Raji (cell line): Measurements from ENCODE around the gene FOXP1.

ENCODE experiments used
- POLR2A ChIP-seq: IDR thresholded peaks from 2 replicates; pipeline ENCODE4 v1.6.1; 2011; ENCODE audit warnings: low read depth, low read length, control low read depth; ENCODE audit not compliant: insufficient read depth

The FOXP1 gene

DNA sequence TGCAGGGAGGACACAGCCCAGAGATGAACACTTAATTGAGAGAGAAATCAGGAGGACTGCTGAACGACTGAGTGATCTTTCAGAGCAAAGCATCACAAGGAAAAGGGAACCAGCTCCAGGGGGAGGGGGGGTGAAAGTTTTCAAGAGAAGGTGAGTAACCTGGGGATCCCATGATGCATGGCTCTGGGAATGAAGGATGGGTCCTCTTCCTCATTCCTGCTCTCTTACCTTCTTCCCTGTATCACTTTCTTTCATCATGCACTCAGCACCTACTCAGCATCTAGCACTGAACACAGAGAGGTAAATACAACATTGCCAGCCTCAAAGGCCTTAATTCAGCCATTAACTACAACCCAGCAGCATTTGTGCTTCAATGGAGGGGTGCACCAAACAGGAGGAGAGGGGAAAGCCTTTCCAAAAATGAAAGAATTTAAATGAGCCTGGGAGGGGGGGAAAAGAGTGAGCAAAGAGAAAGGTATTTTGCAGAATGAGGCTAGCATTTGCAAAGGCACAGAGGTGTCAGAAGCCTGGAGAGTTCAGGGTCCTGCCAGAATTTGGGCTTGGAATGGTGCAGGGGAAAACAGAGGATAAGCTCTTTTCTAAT is 427.4 kb downstream of the FOXP1 start:
- no peak for TF ChIP-seq POLR2A

DNA sequence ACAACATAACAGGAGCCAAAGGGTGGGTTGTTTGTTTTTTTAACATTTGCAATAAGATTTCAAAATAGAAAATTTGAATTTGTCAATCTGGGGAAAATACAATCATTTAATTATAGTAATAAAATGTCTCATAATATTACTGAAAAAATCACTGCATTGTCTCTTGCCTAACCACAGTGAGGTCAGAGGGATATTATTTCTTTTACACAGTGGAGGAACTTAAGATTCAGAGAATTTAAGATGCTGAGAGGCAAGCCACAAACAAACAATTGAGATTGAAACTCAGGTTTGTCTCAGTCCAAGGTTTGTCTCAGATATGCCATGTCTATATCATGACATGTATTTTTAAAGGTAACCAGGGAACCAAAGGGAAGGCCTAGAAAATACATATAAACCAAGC is 428.7 kb downstream of the FOXP1 start:
- no peak for TF ChIP-seq POLR2A

DNA sequence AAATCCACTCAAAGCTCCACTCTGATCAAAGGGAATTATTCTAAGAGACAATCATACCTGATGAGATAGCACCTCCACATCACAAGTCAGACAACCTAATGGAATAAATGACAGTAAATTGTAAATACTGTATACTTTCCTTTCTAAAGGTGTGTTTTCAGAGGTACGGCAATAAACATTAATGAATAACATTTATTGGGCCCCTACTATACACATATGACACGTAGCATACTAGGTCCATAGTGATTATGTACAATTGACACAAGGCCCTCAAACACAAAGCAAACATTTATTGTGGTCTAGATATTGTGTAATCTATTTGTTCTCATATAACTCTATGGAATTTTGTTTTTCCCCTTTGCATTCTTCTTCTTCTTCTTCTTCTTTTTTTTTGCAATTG is 429.8 kb downstream of the FOXP1 start:
- TF ChIP-seq POLR2A: no peak

DNA sequence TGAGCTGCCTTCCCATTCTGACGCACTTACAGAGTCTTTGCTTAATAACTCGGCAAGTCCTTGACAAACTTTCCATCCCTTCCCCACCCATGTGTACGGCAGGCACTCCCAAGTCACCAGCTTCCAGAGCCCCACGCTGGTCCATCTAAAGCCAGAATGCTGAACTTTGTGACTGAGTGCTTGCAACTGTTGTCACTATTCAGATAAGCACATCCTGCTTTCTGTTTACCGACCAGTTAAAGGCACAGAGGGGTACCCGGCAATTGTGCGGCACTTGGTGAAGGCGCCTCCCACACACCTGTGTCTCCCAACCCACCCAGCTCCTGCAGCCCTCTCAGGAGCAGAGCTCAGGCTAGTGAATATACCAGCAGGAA is 430.6 kb downstream of the FOXP1 start:
- no peak for TF ChIP-seq POLR2A

DNA sequence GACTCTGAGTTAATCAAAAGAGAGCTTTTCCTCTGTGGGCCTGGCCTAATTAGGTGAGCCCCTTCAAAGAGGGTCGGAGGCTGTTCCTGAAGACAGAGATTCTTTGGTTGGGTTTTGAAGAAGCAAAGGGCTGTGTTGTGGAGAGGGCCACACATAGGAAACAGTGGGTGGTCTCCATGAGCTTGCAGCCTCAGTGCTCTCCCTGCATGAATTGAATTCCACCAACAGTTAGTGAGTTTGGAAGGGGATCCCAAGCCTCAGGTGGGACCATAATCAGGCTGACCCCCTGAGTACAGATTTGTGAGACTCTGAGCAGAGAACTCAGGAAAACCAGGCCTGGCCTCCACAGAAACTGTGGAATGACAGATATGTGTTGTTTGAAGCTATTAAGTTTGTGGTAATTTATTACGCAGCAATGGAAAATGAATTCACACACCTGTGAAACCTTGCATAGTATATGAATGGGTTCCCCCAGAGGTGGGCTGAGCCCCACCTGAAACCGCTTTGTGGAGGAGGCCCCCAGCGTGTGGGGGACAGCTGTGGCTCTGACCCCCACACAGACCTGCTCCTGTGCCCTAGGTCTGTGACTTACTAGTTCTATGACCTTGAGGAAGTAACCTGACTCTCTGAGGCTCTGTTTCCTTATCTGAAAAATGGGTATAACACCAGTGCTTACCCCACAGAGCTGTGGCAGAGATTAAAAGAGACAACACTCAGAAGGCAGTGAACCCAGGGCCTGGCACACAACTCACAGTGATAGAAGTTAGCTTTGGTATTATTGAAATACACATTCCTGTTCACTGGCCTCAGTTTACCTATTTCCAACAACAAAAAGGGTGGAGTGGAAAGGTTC is 431.3 kb downstream of the FOXP1 start:
- no peak for TF ChIP-seq POLR2A

DNA sequence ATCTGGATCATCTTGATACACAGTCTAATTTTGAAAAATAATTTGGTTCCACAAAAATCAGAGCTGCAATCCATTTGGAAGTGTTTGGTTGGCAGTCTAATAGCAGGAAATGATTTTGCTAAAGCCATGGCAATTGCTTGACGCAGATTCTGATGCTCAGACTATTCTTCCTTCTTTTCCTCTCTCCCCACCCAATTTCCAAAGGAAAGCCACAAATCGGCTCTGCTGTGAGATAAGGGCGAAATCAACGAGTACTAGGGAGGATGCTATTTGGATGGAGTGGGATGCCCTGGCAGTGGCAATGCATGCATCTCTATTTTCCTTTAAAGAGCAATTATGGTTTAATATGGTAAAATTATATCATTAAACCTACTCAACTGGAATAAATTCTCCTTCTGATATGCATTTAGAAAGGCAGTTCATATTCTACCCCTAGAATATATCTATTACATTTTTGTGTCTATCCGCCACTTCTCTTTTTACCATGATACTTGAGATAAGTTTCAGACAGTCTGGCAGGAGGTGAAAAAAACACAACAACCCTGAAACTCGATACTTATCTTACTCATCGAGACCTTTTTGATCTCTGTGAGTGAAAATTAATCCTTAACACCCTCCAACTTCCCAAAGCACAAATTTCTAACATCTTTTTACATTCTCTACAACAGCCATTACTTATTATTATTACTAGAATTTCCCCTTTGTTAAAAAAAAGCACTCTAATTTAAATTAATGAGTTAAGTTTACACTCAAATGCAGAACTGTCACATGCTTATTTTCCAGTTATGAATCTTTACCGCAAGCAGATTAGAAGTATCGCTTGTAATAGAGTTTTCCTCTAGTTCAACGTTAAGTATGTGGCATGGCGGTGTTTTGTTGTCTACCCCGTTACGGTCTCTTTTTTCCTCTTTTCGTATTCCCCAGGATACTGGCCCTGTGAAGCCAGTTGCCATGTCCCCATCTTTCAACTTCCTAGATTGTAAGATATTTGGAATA is 433.3 kb downstream of the FOXP1 start:
- no peak for TF ChIP-seq POLR2A

DNA sequence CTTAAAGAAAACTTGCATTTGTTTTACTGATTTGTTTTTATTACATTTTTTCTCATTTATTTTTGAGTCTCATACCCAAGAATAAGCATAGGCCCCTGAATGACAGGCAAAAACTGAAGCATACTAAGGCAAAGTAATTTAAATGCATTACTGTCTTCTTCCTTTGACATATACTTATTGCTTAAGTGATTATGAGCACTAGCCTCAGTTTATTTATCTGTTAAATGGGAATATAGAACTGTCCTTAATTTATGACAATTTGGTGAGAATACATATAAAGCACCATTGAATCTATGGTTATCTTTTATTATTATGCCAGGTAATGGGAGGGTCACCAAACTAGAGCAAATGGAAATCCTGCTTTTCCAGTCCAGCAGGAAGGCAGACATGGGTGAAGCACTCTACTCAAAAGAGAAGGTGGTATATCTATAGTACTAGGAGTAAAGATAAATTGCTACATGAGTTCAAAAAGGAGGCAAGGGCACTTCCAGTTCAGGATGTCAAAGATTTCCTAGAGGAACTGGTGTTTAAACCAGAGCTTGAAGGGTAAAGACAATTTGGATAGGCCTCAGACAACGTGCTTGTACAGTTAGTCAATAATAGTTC is 435.0 kb downstream of the FOXP1 start:
- TF ChIP-seq POLR2A: no peak

DNA sequence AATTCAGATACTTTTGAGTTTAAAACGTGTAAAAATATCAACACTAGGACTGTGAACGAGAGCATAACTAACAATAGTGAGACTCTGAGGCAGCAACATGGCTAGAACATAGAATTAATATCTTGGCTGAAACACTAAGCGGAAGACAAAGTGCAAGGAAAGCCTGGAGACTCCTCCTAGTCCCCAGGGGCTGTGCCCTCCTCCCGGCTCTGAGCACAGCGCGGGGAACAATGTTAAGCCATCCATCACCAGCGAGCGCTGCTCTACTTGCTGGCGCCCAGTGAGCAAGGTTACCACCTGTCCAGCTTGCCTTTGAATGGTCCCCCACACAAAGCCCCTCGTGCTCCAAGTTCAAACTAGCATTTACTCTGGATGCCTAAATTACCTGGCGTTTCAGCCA is 436.9 kb downstream of the FOXP1 start:
- no peak for TF ChIP-seq POLR2A

DNA sequence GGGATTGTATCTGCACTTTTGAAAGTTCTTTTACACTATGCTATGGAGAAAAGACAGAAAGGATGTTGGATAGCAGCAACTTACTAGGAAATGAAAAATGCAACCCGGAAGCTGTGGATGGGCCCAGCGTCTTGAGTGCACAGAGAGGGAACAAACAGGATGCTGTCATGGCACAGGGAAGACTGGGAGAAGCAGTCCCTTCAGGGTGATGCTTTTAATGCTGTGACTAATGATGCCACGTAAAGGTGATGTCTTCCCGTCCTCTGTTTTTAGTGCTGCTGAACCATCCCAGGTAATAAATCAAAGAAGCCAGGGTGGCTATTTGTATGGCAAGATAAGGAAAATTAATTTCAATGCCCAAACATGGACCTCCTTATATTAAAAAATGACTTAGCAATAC is 437.6 kb downstream of the FOXP1 start:
- no peak for TF ChIP-seq POLR2A

DNA sequence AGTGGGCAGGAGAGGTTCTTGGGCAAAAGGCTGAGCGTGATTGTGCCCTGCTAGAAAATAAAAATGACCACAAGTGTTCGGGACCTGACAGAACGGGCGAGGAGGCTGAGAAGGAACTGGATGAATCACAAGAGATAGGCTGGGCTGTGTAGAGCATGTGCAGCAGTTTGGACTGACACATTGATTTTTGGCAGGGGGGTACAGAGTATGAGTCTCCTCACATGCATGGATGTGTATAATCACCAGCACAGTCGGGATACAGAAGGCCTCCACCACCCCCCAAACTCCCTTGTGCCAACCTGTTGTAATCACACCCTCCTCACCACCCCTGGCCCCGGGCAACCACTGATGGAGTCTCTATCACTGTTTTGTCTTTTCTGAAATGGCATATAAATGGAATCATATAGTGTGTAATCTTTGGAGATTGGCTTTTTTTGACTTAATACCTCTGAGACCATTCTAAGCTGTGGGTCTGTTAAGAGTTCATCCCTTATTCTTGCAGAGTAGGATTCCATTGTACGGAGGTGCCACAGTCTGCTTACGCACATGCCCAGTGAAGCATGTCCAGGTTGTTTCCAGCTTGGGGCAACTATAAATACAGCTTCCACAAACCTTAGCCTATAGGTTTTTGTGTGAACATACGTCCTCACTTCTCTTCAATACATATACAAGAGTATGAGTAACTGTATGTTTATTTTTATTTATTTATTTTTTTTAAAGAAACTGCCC is 438.8 kb downstream of the FOXP1 start:
- TF ChIP-seq POLR2A: no peak

DNA sequence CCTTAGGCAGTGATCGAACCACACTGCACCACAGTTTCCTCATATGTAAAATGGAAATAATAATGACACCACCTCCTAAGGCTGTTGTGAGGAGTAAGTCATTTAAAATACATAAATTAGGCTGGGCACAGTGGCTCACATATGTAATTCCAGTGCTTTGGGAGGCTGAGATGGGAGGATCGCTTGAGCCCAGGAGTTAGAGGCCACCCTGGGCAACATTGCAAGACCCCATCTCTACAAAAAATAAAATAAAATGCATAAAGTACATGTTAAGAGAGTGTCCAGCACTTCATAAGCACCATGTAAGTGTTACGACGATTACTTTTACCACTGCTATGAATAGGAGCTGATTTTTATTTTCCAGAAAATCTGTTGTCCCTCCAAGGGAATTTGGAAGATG is 440.0 kb downstream of the FOXP1 start:
- no peak for TF ChIP-seq POLR2A

DNA sequence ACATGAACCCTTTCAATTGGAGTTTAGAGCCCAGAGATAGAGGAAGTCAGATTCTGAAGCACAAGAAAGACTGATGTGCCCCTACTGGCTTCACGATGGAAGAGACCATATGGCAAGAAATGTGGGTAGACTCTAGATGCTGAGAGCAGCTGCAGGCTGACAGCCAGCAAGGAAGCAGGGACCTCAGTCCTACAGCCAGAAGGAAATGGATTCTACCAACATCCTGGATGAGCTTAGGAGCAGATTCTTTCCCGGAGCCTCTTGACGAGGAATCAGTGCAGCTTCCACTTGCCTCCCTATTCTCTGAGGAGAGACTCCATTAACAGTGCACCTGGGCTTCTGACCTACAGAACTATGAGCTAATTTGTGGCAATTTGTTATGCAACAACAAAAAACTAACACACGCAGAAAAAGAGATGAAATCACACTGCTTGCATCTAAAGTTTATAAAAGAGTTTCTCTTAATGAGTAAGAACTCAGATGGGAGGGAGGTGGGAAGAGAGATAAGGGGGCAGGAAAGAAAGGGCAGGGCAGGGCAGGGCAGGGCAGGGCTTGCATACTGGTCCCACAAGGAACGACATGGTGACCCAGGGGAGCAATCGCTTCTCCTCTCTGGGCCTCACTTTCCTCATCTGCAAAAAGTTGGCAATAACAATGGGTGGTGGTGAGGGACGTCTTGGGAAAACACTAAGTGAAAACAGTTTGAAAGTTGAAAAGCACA is 440.9 kb downstream of the FOXP1 start:
- no peak for TF ChIP-seq POLR2A

DNA sequence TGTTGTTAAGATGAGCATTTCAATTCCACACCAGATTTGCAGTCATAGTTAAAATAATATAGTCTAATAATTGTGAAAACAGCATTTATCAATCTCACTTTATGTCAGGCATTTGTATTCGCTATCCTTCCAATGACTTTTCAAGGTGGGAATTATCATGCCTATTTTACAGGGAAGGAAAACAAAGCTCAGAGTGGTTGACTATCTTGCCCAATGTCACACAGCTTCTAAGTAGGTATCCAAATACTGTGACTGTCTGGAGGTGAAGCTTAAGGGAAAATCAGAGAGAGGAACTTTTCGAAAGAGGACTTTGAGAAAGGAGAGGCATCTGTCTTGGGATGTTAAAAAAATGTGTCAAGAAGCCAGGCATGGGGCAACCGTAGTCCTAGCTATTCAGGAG is 443.1 kb downstream of the FOXP1 start:
- TF ChIP-seq POLR2A: no peak

DNA sequence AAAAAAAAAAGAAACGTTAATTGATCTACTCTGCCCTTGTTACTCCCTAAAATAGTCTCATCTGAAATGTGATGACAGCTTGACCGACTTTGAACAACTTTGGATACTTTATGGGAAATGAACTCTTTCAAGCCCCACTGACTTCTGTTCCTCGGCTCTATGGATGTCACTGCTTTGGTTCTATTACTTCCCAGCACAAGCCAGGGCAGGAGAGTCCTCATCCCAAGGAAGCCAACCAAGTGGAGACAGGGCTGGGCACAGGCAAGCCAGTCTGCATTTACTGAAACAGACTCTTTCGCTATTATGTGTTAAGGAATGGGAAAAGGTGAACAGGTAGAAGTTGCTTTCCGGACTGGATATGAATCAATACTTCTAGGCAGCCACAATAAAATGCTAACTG is 444.0 kb downstream of the FOXP1 start:
- no peak for TF ChIP-seq POLR2A

DNA sequence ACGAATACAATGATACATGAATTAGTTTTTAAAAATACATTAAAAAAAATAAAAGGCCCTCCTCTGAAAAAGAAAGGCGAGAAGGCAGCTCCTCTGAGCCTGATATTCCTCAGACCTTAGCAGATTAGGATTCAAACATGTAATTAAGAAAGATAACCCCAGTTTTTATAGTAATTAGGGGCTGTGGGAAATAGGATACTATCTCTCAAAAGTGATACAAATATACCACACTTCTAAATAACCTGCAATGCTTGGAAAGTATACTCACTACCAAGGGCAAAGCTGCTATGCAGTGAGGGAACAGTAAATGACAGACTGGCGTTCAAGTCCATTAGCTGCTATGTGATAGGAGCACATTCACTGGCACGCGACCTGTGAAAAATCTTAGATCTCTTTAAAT is 445.1 kb downstream of the FOXP1 start:
- TF ChIP-seq POLR2A: no peak
